Glomerular endothelial cell (primary cell): Measurements from ENCODE around the gene ZCCHC24. TPM values are rescaled to one million over a fixed set of nuclear protein-coding genes. Genes with fewer than 3 reads are reported as not detected.

Source experiments
- DNase-seq: peaks from one replicate; pipeline ENCODE4 v3.0.0-alpha.2; 2011; ENCODE audit warnings: low read depth, low spot score; ENCODE audit errors: extremely low read depth
- total RNA-seq: library from RNA; depleted of rRNA; stranded (reverse); fragments of >200 nt; gene quantifications from 2 replicates; pipeline ENCODE4 v1.2.3, GENCODE V29; 2015

ZCCHC24 gene
- total RNA-seq, 1 donor from 2014 or later: 15.8 TPM

- no peak for DNase-seq
These were observed 69.9 kb downstream of the ZCCHC24 start for GRCh38 chr10:79375321-79376077.

GRCh38 chr10:79374312-79375191 is 70.9 kb downstream of the ZCCHC24 start:
- no peak for DNase-seq

- DNase-seq: no peak
These were observed 72.6 kb downstream of the ZCCHC24 start for GRCh38 chr10:79372871-79373270.

GRCh38 chr10:79367426-79368189 is 77.8 kb downstream of the ZCCHC24 start:
- DNase-seq: no peak

- no peak for DNase-seq
These were observed 83.6 kb downstream of the ZCCHC24 start for GRCh38 chr10:79361726-79362397.

- DNase-seq: no peak
These were observed 84.7 kb downstream of the ZCCHC24 start for GRCh38 chr10:79360499-79361342.

GRCh38 chr10:79359816-79360498 is 85.5 kb downstream of the ZCCHC24 start:
- DNase-seq: no peak

GRCh38 chr10:79358811-79359210 is 86.6 kb downstream of the ZCCHC24 start:
- DNase-seq: no peak

- DNase-seq: no peak
These were observed 88.2 kb downstream of the ZCCHC24 start for GRCh38 chr10:79357180-79357579.

- no peak for DNase-seq
These were observed 89.3 kb downstream of the ZCCHC24 start for GRCh38 chr10:79356104-79356503.

- DNase-seq: no peak
These were observed 89.9 kb downstream of the ZCCHC24 start for GRCh38 chr10:79355420-79356017.

GRCh38 chr10:79354615-79355014 is 90.8 kb downstream of the ZCCHC24 start:
- no peak for DNase-seq

GRCh38 chr10:79354141-79354540 is 91.3 kb downstream of the ZCCHC24 start:
- no peak for DNase-seq

- DNase-seq: no peak
These were observed 91.7 kb downstream of the ZCCHC24 start for GRCh38 chr10:79353726-79354125.

- no peak for DNase-seq
These were observed 92.4 kb downstream of the ZCCHC24 start for GRCh38 chr10:79353000-79353406.

- no peak for DNase-seq
These were observed 93.2 kb downstream of the ZCCHC24 start for GRCh38 chr10:79352035-79352877.

- no peak for DNase-seq
These were observed 94.1 kb downstream of the ZCCHC24 start for GRCh38 chr10:79351332-79351731.
